HG02973 (cell line): ENCODE results near the gene PRKCZ.

ENCODE experiments used
- ATAC-seq: cut with Tn5 transposase; IDR thresholded peaks from one replicate; pipeline ENCODE4 v1.9.1; 2021; ENCODE audit warnings: moderate library complexity; ENCODE audit not compliant: unreplicated experiment

PRKCZ gene

DNA sequence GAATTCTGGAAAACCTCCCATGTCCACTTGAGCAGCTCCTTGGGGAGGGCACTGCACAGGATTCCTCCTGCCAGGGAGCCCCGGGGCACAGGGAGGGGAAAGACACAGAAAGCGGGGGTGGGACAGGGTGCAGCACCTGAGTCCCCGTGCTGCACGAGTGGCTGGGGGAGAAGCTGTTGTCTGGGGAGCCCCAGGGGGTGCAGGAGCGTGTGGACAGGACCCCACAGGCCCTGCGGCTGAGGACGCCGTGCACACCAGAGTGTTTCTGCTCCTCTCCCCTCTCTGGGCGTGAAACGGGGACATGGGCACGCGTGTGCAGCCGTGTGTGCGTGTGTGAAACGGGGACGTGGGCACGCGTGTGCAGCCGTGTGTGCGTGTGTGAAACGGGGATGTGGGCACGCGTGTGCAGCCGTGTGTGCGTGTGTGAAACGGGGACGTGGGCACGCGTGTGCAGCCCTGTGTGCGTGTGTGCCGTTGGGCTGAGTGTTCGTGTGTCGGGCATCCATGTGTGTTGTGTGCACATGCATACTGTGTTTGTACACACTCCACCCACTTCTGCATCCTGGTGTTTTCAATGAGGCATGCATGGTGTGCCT, 122.4 kb downstream of the PRKCZ start:
- ATAC-seq = no peak

DNA sequence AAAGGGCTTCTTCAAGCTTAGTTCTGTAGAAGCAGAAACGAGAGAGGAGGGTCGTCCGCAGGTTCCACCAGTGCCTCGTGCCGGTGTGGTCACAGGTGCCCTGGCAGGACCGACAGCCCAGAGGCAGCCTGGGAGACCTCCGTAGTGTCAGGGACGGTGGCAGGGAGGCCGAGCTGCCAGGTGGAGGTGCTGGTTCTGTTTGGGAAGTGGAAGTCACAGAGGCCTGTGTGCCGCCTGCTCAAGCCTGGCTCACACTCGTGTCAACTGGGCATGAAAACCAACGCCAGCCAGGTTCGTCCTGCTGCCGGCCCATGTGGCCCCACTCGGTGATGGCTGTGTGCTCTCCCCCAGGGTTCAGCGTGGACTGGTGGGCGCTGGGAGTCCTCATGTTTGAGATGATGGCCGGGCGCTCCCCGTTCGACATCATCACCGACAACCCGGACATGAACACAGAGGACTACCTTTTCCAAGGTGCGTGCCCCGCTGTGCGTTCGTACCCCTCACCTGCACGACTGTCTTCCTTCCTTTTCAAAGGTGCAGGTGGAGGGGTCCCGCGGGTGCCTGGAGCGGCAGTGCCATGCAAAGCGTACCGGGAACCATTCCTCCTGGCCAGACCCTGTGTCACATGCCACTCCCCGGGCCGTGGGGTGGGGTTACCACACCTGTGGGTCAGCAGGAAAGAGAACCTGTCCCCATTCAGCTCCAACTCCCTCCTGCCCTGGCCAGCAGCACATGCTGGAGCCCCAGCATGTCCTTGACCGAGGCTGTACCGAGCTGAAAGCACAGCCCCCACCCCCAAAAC, 123.5 kb downstream of the PRKCZ start:
- no peak for ATAC-seq

GRCh38 chr1:2174348-2175054, 124.3 kb downstream of the PRKCZ start:
- no peak for ATAC-seq

DNA sequence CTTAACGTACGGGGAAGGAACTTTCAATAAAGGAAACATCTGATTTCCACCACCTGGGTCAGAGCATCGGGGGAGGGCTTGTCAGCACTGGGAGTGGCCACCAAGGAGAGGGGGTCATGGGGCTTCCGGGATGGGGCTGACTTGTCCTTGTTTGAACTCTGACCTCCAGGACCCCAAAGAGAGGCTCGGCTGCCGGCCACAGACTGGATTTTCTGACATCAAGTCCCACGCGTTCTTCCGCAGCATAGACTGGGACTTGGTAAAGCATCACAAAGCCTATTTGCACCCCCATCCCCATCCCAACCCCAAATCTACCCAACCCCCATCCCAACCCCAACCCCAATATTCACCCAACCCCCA, 124.8 kb downstream of the PRKCZ start:
- no peak for ATAC-seq

- no peak for ATAC-seq
Measured at GRCh38 chr1:2175681-2176454, 125.7 kb downstream of the PRKCZ start.

GRCh38 chr1:2176615-2177014, 126.4 kb downstream of the PRKCZ start:
- no peak for ATAC-seq

DNA sequence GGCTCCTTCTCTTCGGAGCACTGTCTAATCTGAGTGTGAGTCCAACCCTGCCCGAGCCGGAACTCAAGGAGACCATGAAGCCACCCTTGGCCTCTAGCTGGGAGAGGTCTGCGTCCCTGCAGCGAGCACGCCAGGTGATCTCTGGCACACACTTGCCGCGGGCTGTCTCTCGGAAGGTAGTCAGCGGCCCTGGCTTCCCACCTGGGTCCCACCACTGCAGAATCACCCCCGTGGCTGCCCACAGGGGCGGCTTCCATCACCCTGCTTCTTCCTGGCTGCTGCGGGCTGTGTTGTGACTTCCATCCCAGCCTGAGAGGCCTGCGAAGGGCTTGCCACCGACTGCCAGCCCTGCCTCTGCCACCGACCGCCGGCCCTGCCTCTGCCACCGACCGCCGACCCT, 127.3 kb downstream of the PRKCZ start:
- no peak for ATAC-seq

DNA sequence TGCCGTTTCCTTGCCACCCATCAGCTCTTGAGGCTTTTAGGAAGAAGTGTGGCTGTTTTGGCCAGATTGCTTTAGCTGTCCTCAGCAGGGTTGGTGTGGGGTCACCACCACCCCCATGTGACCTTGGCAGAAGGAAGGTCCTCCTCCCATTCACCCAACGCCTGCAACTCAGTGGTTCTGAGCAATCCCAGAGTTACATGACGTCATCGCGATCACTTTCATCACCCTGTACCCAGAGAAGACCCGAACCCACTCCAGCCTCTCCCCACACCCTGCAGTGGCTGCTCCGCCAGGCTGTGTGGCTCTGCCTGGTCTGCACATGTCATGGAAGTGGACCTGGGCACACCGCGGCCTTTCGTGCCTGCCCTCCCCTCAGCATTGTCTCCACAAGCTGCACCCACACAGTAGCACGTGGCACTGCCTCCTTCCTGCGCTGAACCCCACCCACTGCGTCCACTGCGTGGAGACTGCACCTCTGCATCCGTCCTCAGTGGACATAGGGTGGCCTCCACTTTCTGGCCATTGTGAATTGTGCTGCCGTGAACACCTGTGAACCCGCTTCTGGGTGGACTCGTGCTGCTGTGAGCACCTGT, 127.8 kb downstream of the PRKCZ start:
- ATAC-seq = no peak

DNA sequence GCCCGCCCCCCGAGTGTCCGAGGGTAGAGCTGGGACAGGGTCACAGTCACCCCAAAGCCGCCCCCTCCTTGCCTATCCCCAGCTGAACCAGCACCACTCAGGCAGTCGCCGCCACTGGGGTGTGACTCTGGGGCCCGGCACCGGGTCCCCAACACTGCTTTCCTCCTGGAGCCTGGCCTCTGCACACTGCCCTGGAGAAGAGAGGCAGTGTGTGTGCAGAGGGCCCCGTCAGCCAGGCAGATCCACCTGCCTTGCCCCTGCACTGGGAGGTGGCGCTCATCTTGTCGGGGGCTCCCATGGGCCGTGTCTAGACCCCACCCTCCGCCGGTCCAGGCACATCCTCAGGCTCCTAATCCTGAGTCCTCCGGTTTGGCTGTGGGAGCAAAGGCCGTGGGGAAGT, 128.7 kb downstream of the PRKCZ start:
- no peak for ATAC-seq

GRCh38 chr1:2179283-2180013, 129.2 kb downstream of the PRKCZ start:
- ATAC-seq = no peak

DNA sequence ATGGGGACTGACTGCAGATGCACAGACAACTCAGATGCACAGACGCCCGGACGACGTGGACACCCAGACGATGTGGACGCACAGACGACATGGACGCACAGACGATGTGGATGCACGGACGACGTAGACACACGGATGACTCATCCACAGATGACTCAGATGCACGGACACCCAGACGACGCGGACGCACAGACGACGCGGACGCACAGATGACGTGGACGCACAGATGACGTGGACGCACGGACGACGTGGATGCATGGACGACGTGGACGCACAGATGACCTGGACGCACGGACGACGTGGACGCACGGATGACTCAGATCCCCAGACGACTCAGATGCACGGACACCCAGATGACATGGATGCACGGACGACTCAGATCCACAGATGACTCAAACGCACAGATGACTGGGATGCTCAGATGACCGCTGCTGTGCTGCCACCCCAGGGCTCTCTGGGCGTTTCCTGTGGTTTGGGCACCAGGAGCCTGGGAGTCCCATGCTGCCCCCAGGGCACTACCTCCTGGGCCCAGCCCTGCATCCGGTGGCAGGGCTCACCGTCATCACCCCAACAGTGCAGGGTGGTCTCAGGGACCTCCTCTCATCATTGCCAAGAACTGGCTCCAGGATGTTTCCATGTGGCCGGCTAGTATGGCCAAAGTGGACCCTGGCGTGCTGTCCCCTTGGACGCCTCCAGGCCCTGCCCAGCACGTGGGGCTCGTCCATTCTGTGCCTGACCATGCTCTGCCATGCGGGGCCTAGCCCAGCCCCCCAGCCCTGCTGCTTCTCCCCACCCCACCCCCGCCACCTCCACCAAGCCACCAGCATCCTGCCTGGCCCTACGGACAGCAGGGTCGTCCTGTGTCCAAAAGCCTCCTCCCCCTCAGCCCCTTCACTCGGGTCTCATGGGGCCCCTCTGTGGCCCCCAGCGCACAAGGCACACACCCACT, 130.4 kb downstream of the PRKCZ start:
- ATAC-seq = no peak

GRCh38 chr1:2181271-2181670, 131.1 kb downstream of the PRKCZ start:
- ATAC-seq = no peak

- no peak for ATAC-seq
Measured at GRCh38 chr1:2181752-2182151, 131.5 kb downstream of the PRKCZ start.

DNA sequence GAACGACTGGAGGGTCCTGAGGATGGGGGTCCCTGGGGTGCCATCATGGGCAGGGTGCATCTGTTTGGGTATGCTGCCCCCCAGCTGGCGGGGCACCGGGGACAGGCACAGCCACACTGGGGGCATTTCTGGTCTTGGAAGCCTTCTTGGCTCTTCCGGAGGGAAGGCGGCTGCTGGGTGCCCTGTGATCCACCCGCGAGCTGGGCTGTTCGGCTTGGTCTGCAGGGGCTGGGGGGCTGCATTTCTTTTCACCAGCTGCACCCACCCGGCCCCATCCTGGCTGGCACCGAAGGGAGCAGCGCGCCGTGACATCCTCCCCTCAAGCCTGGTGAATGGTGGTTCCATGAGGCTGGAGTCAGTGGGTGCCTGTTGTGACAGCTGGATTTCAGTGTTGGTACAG, 132.2 kb downstream of the PRKCZ start:
- ATAC-seq = no peak

GRCh38 chr1:2183937-2184334, 133.7 kb downstream of the PRKCZ start:
- no peak for ATAC-seq

- ATAC-seq = no peak
Measured at GRCh38 chr1:2184531-2184930, 134.3 kb downstream of the PRKCZ start.

GRCh38 chr1:2184934-2185333, 134.7 kb downstream of the PRKCZ start:
- ATAC-seq = no peak

DNA sequence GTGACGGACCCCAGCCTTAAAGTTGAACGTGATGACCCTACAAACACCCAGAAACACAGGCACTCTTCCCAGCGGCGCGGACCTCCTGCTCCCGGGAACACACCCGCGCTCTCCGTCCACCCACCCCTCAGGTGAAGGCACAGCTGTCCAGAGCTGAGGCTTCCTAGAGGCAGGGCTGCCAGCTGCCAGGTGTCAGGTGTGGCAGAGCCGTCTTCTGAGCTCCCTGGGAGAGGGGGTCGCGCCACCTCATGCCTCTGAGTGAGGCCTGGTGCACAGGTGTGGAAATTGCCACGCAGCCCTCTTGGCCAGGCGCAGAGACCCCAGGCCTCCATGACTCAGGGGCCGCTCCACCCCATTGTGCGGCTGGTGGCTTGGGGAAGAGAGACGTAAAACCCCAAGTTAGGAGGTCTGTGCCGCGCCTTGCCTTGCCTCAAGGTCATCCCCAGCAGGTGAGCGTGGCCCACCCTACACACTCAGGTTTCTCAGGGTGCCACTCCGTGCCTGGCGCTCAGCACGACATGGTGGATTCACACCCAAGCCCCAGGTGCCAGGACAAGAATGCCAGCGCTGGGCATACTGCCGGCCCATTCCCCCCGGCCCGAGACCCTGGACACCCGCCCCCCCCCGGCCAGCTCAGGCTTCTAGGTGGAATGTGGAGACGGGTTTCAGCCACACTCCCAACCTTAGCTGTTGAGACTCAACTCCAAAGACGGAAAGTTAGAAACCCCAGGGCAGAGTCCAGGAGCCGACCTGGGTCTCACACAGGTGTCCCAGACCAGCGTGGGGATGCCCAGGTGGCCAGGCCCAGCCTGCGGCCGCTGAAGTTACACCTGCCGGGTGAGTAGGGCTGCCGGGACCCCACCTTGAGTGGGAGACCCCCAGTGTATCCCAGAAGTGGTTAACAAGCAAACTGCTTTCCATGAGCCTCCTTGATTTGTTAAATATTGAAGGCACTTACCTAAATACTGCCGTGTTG, 136.0 kb downstream of the PRKCZ start:
- no peak for ATAC-seq
